Cerebellar nuclear complex (tissue), 1 donor: Measurements from ENCODE around the gene VMO1.

Experiments
- DNase-seq, 2 experiments: peaks; one replicate each; lab custom pipeline; 2025; lab: John Stamatoyannopoulos, UW

VMO1 gene

GRCh38 chr17:4800462-4801196 lies 14.5 kb upstream of the VMO1 start:
- DNase-seq: no peak

GRCh38 chr17:4796552-4796920 lies 10.4 kb upstream of the VMO1 start:
- no peak for DNase-seq

- no peak for DNase-seq
These were observed 9.0 kb upstream of the VMO1 start for GRCh38 chr17:4795168-4795567.

GRCh38 chr17:4790705-4791088 lies 4.5 kb upstream of the VMO1 start:
- no peak for DNase-seq

- peak in 1 of 2 experiments; percentile 52 for DNase-seq
These were observed 4.0 kb upstream of the VMO1 start for GRCh38 chr17:4789951-4790704.

GRCh38 chr17:4789701-4789950 lies 3.5 kb upstream of the VMO1 start:
- DNase-seq: no peak

- DNase-seq: no peak
These were observed 2.9 kb upstream of the VMO1 start, which contains the start of gene GLTPD2 for GRCh38 chr17:4788807-4789700. Gene GLTPD2, plus strand, starts transcription at chr17:4788964. Its CDS starts 48 bp downstream, at chr17:4789012.

GRCh38 chr17:4788159-4788806 lies 2.1 kb upstream of the VMO1 start:
- no peak for DNase-seq

GRCh38 chr17:4786516-4786915 lies 352 bp upstream of the VMO1 start:
- DNase-seq: no peak

- DNase-seq: no peak
These were observed 656 bp downstream of the VMO1 start for GRCh38 chr17:4785311-4786105.

GRCh38 chr17:4782652-4783051 lies 3.5 kb downstream of the VMO1 start:
- DNase-seq: no peak

- no peak for DNase-seq
These were observed 5.7 kb downstream of the VMO1 start for GRCh38 chr17:4780325-4780955.

GRCh38 chr17:4777969-4778760 lies 8.0 kb downstream of the VMO1 start:
- DNase-seq: no peak

- no peak for DNase-seq
These were observed 13.9 kb downstream of the VMO1 start for GRCh38 chr17:4772235-4772613.

- DNase-seq: no peak
These were observed 14.5 kb downstream of the VMO1 start, which contains the start of gene TM4SF5 for GRCh38 chr17:4771519-4772234. Gene TM4SF5, plus strand, starts transcription at chr17:4771886. Its CDS starts 37 bp downstream, at chr17:4771923.

GRCh38 chr17:4769628-4770027 lies 16.5 kb downstream of the VMO1 start:
- no peak for DNase-seq

- no peak for DNase-seq
These were observed 17.9 kb downstream of the VMO1 start for GRCh38 chr17:4768298-4768697.

- DNase-seq: no peak
These were observed 19.4 kb downstream of the VMO1 start for GRCh38 chr17:4766723-4767122.

GRCh38 chr17:4766201-4766600 lies 20.0 kb downstream of the VMO1 start:
- DNase-seq: no peak
